Lower lobe of right lung (tissue), 2 donors: ENCODE results near the gene ITGB7. TPM values are rescaled to one million over a fixed set of nuclear protein-coding genes. Genes with fewer than 3 reads are reported as not detected.

Experiments
- ATAC-seq, 2 donors: fragments of 200-7000 bp; cut with Tn5 transposase; one replicate each; pipeline ENCODE4 v1.9.1; 2020 to 2022; ENCODE audit warnings: mild to moderate bottlenecking in 2 of 2, moderate library complexity in 2 of 2
- DNase-seq: peaks from one replicate; pipeline ENCODE4 v3.0.0-alpha.2; 2020
- H3K27ac ChIP-seq: fragments of 200-600 bp; one replicate; pipeline ENCODE4 v1.8.0; 2022
- H3K27me3 ChIP-seq: fragments of 200-600 bp; one replicate; pipeline ENCODE4 v1.8.0; 2022; ENCODE audit warnings: low read depth
- H3K36me3 ChIP-seq: fragments of 200-600 bp; one replicate; pipeline ENCODE4 v1.8.0; 2022; ENCODE audit warnings: mild to moderate bottlenecking
- H3K4me1 ChIP-seq: fragments of 200-600 bp; one replicate; pipeline ENCODE4 v1.8.0; 2022
- H3K4me3 ChIP-seq: fragments of 200-600 bp; one replicate; pipeline ENCODE4 v1.8.0; 2022; ENCODE audit warnings: mild to moderate bottlenecking
- H3K9me3 ChIP-seq: fragments of 200-600 bp; one replicate; pipeline ENCODE4 v1.8.0; 2022
- intact Hi-C: fragments of 100-400 bp; cut with DNase I; formaldehyde crosslinking; loops from one replicate; pipeline ENCODE4 v1.11.0; 2022
- long read RNA-seq: library from polyadenylated mRNA; unstranded; transcript quantifications from one replicate; pipeline ENCODE4 v2.0.0, GENCODE V29; 2021
- total RNA-seq: library from RNA; stranded (reverse); fragmentation: NEBNext Ultra II Directional; extraction: Animal tissue kit (Norgen Biotek cat#: 25700); gene quantifications from one replicate; pipeline ENCODE4 v1.2.1, GENCODE V29; 2021
- TF ChIP-seq, protein P1 (sequence below): fragments of 200-600 bp; IDR thresholded peaks from one replicate; pipeline ENCODE4 v1.8.0; 2022; ENCODE audit warnings: antibody characterized with exemption, mild to moderate bottlenecking
- donor health status: DM: no; HTN: yes; CAD: no; lungs with severe emphysema.

ITGB7 gene, protein sequence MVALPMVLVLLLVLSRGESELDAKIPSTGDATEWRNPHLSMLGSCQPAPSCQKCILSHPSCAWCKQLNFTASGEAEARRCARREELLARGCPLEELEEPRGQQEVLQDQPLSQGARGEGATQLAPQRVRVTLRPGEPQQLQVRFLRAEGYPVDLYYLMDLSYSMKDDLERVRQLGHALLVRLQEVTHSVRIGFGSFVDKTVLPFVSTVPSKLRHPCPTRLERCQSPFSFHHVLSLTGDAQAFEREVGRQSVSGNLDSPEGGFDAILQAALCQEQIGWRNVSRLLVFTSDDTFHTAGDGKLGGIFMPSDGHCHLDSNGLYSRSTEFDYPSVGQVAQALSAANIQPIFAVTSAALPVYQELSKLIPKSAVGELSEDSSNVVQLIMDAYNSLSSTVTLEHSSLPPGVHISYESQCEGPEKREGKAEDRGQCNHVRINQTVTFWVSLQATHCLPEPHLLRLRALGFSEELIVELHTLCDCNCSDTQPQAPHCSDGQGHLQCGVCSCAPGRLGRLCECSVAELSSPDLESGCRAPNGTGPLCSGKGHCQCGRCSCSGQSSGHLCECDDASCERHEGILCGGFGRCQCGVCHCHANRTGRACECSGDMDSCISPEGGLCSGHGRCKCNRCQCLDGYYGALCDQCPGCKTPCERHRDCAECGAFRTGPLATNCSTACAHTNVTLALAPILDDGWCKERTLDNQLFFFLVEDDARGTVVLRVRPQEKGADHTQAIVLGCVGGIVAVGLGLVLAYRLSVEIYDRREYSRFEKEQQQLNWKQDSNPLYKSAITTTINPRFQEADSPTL
- total RNA-seq = 9.7 TPM
- long read RNA-seq, transcript ITGB7-201 (16 exons, 2,867 nt) = major isoform, 8 of 22 reads
- long read RNA-seq, partial matches to known transcripts = 3 of 22 reads
- long read RNA-seq, other reads (novel, unspliced or antisense) = 10 of 22 reads

DNA sequence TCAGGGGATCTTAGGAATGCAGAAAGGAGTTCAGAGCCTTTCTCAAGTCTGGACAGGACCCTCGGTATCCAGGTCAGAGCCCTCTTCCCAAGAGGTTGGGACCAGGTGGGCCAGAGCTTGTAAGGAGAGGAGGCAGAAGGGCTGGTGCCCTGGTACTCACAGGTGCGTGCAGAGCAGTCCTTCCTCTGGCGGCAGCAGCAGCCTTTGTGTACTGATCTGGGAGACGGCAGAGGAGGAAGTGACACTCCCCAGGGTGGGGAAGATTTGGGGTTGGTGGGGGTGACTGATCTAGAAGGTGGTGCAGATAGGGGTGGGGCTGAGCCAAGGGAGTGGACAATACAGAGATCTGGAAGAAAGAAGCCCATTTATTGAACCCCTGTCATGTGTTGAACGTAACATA, at the start of gene ITGB7:
Gene ITGB7, minus strand, starts transcription at position 210 of the 400 bp plus-strand sequence. CDS start 6,808 bp downstream, outside the sequence.
- TF ChIP-seq, protein P1, sequence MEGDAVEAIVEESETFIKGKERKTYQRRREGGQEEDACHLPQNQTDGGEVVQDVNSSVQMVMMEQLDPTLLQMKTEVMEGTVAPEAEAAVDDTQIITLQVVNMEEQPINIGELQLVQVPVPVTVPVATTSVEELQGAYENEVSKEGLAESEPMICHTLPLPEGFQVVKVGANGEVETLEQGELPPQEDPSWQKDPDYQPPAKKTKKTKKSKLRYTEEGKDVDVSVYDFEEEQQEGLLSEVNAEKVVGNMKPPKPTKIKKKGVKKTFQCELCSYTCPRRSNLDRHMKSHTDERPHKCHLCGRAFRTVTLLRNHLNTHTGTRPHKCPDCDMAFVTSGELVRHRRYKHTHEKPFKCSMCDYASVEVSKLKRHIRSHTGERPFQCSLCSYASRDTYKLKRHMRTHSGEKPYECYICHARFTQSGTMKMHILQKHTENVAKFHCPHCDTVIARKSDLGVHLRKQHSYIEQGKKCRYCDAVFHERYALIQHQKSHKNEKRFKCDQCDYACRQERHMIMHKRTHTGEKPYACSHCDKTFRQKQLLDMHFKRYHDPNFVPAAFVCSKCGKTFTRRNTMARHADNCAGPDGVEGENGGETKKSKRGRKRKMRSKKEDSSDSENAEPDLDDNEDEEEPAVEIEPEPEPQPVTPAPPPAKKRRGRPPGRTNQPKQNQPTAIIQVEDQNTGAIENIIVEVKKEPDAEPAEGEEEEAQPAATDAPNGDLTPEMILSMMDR = no peak
- ATAC-seq (peak; percentile 20 to 30), DNase-seq (no peak)
- Histone ChIP-seq H3K36me3 (peaks cover 19% of the 10 kb centered on the region), H3K27ac (peak within 1 kb of the TSS; percentile 46), H3K4me1 (peaks cover 36% of the 10 kb centered on the region), H3K27me3 (no peaks in the 10 kb centered on the region), H3K9me3 (no peaks in the 10 kb centered on the region), H3K4me3 (peak within 1 kb of the TSS; percentile 30)
- intact Hi-C loops = no loop called here

DNA sequence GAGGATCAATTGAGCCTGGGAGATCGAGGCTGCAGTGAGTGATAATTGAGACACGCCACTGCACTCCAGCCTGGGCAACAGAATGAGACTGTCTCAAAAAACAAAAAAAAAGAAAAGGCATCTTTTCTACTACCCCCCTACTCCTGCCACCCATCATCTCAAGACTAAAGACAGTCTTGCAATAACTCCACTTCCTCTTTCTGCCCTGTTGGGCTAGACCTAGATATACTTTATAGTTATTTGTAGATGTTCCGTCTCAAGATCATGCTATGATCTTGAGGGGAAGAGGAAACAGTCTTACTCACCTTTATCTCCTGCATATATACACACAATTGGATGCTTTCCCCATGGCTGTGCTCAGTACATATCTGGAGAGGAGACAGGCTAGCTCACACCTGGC, 48.9 kb upstream of the ITGB7 start:
- H3K4me1 ChIP-seq = peaks cover 38% of the 10 kb centered on the region
- H3K9me3 ChIP-seq = no peaks in the 10 kb centered on the region
- TF ChIP-seq, protein P1 = no peak
- ATAC-seq = no peak
- no peak overlapping the region for H3K4me3 ChIP-seq
- intact Hi-C loops = no loop called here
- peaks cover 19% of the 10 kb centered on the region for H3K36me3 ChIP-seq
- no peaks in the 10 kb centered on the region for H3K27me3 ChIP-seq
- no peak overlapping the region for H3K27ac ChIP-seq
- no peak for DNase-seq

DNA sequence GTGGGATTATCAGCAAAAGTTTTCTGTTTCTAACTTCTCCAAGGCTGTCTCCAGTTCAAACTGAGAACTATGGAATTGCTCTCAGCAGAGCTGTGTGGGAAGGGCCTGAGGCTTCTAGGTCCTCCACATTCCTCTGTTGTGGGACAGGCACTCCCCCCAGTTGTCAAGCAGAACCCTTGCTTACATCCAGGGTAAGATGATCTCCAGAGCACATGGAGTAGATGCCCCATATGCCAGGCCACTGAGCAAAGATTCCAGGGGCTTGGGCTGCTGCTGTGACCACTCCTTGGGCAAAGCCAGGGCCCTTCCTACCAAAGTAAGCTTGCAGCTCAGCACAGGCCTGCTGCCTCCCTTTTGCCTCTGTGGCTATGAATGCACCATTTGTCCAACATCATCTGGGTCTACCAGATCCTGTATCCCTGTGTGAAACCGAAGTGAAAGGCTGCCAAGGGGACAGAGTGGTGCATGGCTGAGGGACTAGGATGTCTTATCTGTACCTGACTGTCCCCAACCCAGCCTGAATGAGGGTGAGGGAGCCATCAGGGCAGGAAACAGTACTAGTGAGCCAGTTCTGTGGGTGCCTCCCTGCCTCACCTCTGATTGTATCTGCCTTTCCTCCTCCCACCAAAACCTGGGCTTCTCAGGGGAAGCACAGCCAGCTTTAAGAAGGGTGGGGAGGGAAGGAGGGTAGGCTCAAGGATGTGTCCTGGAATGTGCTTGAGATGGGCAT, 47.9 kb upstream of the ITGB7 start:
- Histone ChIP-seq H3K4me1 (peaks cover 45% of the 10 kb centered on the region), H3K27me3 (no peaks in the 10 kb centered on the region), H3K27ac (no peak overlapping the region), H3K4me3 (no peak overlapping the region), H3K36me3 (peaks cover 19% of the 10 kb centered on the region), H3K9me3 (no peaks in the 10 kb centered on the region)
- DNase-seq (no peak), ATAC-seq (no peak)
- TF ChIP-seq, protein P1 = no peak
- intact Hi-C loops = no loop called here

DNA sequence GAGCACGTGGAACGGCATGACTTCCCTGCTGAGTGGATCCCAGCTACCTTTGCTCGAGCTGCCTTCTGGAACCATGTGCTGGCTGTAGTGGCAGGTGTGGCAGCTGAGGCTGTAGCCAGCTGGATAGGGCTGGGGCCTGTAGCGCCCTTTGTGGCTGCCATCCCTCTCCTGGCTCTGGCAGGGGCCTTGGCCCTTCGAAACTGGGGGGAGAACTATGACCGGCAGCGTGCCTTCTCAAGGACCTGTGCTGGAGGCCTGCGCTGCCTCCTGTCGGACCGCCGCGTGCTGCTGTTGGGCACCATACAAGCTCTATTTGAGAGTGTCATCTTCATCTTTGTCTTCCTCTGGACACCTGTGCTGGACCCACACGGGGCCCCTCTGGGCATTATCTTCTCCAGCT, 46.2 kb upstream of the ITGB7 start:
- no peak for ATAC-seq
- Histone ChIP-seq H3K27ac (peak overlapping the region; percentile 87), H3K36me3 (peaks cover 19% of the 10 kb centered on the region), H3K4me3 (peak overlapping the region; percentile 84), H3K4me1 (peaks cover 30% of the 10 kb centered on the region), H3K9me3 (no peaks in the 10 kb centered on the region), H3K27me3 (no peaks in the 10 kb centered on the region)
- intact Hi-C loops = no loop called here
- no peak for DNase-seq
- TF ChIP-seq, protein P1 = no peak

DNA sequence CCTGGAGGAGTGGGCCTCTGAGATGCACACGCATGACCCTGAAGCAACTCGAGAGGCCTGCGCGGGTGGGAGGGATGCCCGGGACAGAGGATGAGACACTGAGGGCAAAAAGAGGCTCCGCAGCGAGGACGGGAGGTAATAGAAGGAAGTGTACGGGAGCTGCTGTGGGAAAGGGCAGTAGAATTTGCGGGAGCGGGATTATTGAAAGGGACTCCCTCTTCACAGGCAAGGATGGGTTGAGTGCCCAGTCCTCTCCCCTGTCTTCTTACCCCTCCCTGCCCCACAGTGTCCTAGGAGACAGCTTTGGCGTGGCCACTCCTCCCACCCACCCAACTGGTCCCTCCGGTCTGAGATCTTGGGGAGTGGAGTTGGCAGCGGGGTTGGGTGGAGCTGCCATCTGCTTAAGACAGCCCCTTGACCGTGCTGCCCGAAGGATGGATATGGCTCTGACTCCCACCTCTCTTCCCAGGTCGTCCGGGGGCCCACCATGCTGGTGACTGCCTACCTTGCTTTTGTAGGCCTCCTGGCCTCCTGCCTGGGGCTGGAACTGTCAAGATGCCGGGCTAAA, 45.4 kb upstream of the ITGB7 start:
- DNase-seq = peak; percentile 68
- intact Hi-C loops = no loop called here

More for the DNA sequence above, 45.4 kb upstream of the ITGB7 start:
- H3K27ac ChIP-seq = peak overlapping the region; percentile 87
- peaks cover 19% of the 10 kb centered on the region for H3K36me3 ChIP-seq
- ATAC-seq = peak; percentile 53 to 60
- TF ChIP-seq, protein P1 = no peak
- H3K27me3 ChIP-seq = no peaks in the 10 kb centered on the region
- H3K4me1 ChIP-seq = peaks cover 30% of the 10 kb centered on the region
- no peaks in the 10 kb centered on the region for H3K9me3 ChIP-seq
- H3K4me3 ChIP-seq = peak overlapping the region; percentile 84
